Measurements from ENCODE around the gene RETREG1. TPM values are rescaled to one million over a fixed set of nuclear protein-coding genes. Genes with fewer than 3 reads are reported as not detected.

RETREG1 gene
- total and polyA plus RNA-seq, 2 donors (not counting 3 experiments of a cell fraction or from before 2014, with no cell fraction given): 0.46 TPM; not detected in 1

GRCh38 chr5:16593628-16594027 lies 23.2 kb downstream of the RETREG1 start:
- no peaks in the 10 kb centered on the region for H3K36me3 ChIP-seq (ENCODE audit: control insufficient read depth in 2 of 2, extremely low read depth in 1 of 2, insufficient read depth in 2 of 2, low read length in 2 of 2)
- H3K9ac ChIP-seq (replicated peaks; ENCODE audit: extremely low read depth, insufficient read depth, low read length): no peak overlapping the region
- H3K9me3 ChIP-seq (replicated peaks; ENCODE audit: control insufficient read depth, insufficient read depth, low read length): no peaks in the 10 kb centered on the region
- no peaks in the 10 kb centered on the region for H3K4me1 ChIP-seq (ENCODE audit: control insufficient read depth, extremely low read depth, insufficient read depth, low read length)
- ChIA-PET POLR2A (no interaction called here), CTCF (interaction anchor here (1.0 to 2.7 kb wide), 3 partner anchors 8 to 41 kb away, joined by 3 to 14 read pairs (median 4); no protein-coding TSS in a partner anchor)
- TF ChIP-seq MAX (IDR thresholded peaks at IDR 0.05; ENCODE audit: insufficient read depth, insufficient read length) (no peak), POLR2A (IDR thresholded peaks at IDR 0.05; ENCODE audit: low read depth, low read length) (no peak), CTCF (IDR thresholded peaks at IDR 0.05; ENCODE audit: extremely low read depth in 1 of 2, insufficient read depth in 1 of 2, low read depth in 1 of 2, low read length in 2 of 2) (no peak), JUN (IDR thresholded peaks at IDR 0.05; ENCODE audit: borderline replicate concordance, insufficient read depth, insufficient read length, low read depth) (no peak), GATA2 (IDR thresholded peaks at IDR 0.05; ENCODE audit: insufficient read depth, insufficient read length, low read depth, low read length) (no peak), MYC (IDR thresholded peaks at IDR 0.05; ENCODE audit: low read depth, low read length) (no peak), FOS (IDR thresholded peaks at IDR 0.05; ENCODE audit: borderline replicate concordance, insufficient read depth, low read length) (no peak), EZH2 (IDR thresholded peaks at IDR 0.05; ENCODE audit: borderline replicate concordance, low read depth, low read length, severe bottlenecking) (no peak), POLR2AphosphoS5 (IDR thresholded peaks at IDR 0.05; ENCODE audit: insufficient read depth, low read depth, low read length) (no peak)
- no peak overlapping the region for H2AFZ ChIP-seq (ENCODE audit: low read depth, low read length)
- H3K27me3 ChIP-seq (ENCODE audit: control insufficient read depth in 2 of 2, insufficient read depth in 2 of 2, low read length in 2 of 2): peaks cover 0 to 3% of the 10 kb centered on the region in 2 experiments
- no peak for DNase-seq (ENCODE audit: low read depth, low spot score)
- intact Hi-C loops (cut with micrococcal nuclease) (no loop called here), dilution Hi-C loops (cut with MboI; ENCODE audit: extremely low pct_ligation_motif_present, low sequenced_read_pairs) (no loop called here)
- no peaks in the 10 kb centered on the region for H4K20me1 ChIP-seq (replicated peaks; ENCODE audit: control insufficient read depth, extremely low read depth, insufficient read depth, low read length)
- no peaks in the 10 kb centered on the region for H3K79me2 ChIP-seq (ENCODE audit: control insufficient read depth, insufficient read depth, low read length)
- no peaks in the 10 kb centered on the region for H3K9me1 ChIP-seq (replicated peaks; ENCODE audit: control insufficient read depth, extremely low read depth, insufficient read depth, low read length)
- FAIRE-seq: no peak
- H3K4me3 ChIP-seq (replicated peaks in 1 of 3; ENCODE audit: insufficient read depth in 1 of 3, low read depth in 1 of 3, low read length in 3 of 3): no peak overlapping the region
- BruUV-seq (replicated peaks): no TSS peak
- H3K27ac ChIP-seq (ENCODE audit: insufficient read depth, low read depth, low read length): no peak overlapping the region
- H3K4me2 ChIP-seq (ENCODE audit: insufficient read depth, low read length): no peak overlapping the region
